Mesenchymal stem cell (in vitro differentiated cells and primary cell): ENCODE results near the gene ATAD1.

Experiments used
- DNase-seq: peaks from one replicate; pipeline ENCODE4 v3.0.0-alpha.2; 2013
- H2AFZ ChIP-seq: one replicate; pipeline ENCODE4 v1.6.1; 2013; ENCODE audit warnings: low read depth, mild to moderate bottlenecking, control low read depth, inconsistent platforms, low read length, moderate library complexity
- H2AK5ac ChIP-seq: 2 replicates; pipeline ENCODE4 v1.6.1; 2013; ENCODE audit warnings: low read length, moderate library complexity, mild to moderate bottlenecking, inconsistent platforms; ENCODE audit not compliant: severe bottlenecking
- H2BK120ac ChIP-seq: one replicate; pipeline ENCODE4 v1.6.1; 2013; ENCODE audit warnings: low read depth, mild to moderate bottlenecking, inconsistent platforms, low read length, moderate library complexity
- H2BK12ac ChIP-seq, 2 experiments: one replicate each; pipeline ENCODE4 v1.6.1; 2013; ENCODE audit warnings: inconsistent platforms in 2 of 2, low read length in 2 of 2, mild to moderate bottlenecking in 2 of 2, moderate library complexity in 2 of 2, control low read depth in 1 of 2
- H2BK15ac ChIP-seq: one replicate; pipeline ENCODE4 v1.6.1; 2013; ENCODE audit warnings: mild to moderate bottlenecking, low read depth, inconsistent platforms; ENCODE audit not compliant: poor library complexity, severe bottlenecking
- H2BK5ac ChIP-seq: 2 replicates; pipeline ENCODE4 v1.6.1; 2013; ENCODE audit warnings: low read depth, mild to moderate bottlenecking, low read length, control low read depth, inconsistent platforms; ENCODE audit not compliant: poor library complexity, severe bottlenecking
- H3K14ac ChIP-seq, 2 experiments: one replicate each; pipeline ENCODE4 v1.6.1; 2013; ENCODE audit warnings: inconsistent platforms in 2 of 2, low read length in 2 of 2, control low read depth in 1 of 2, mild to moderate bottlenecking in 1 of 2, moderate library complexity in 1 of 2
- H3K18ac ChIP-seq, 2 experiments: one replicate each; pipeline ENCODE4 v1.6.1; 2013; ENCODE audit warnings: inconsistent platforms in 2 of 2, low read length in 2 of 2, control low read depth in 1 of 2, low read depth in 1 of 2, mild to moderate bottlenecking in 1 of 2
- H3K23ac ChIP-seq, 2 experiments: one replicate each; pipeline ENCODE4 v1.6.1; 2013; ENCODE audit warnings: inconsistent platforms in 2 of 2, low read length in 2 of 2, mild to moderate bottlenecking in 2 of 2, moderate library complexity in 2 of 2, control low read depth in 1 of 2
- H3K27ac ChIP-seq: 2 replicates; pipeline ENCODE4 v1.5.1; 2013; ENCODE audit warnings: mild to moderate bottlenecking, moderate library complexity, low read length, control low read depth, inconsistent platforms; ENCODE audit not compliant: poor library complexity, severe bottlenecking
- H3K27me3 ChIP-seq, 2 experiments: 2 replicates each; pipeline versions ENCODE4 v1.6.1 to v1.7.0; 2013; ENCODE audit warnings: low read length in 2 of 2, mild to moderate bottlenecking in 2 of 2, moderate library complexity in 2 of 2, control low read depth in 1 of 2, inconsistent platforms in 1 of 2; ENCODE audit not compliant: control insufficient read depth in 1 of 2, insufficient read depth in 1 of 2
- H3K36me3 ChIP-seq, 2 experiments: 2 replicates each; pipeline versions ENCODE4 v1.6.1 to v1.7.0; 2013; ENCODE audit warnings: low read length in 2 of 2, control low read depth in 1 of 2, inconsistent platforms in 1 of 2, low read depth in 1 of 2, mild to moderate bottlenecking in 1 of 2; ENCODE audit not compliant: insufficient read depth in 2 of 2, control insufficient read depth in 1 of 2
- H3K4ac ChIP-seq, 2 experiments: one replicate each; pipeline ENCODE4 v1.6.1; 2013; ENCODE audit warnings: inconsistent platforms in 2 of 2, low read length in 2 of 2, mild to moderate bottlenecking in 2 of 2, moderate library complexity in 2 of 2, control low read depth in 1 of 2, low read depth in 1 of 2
- H3K4me1 ChIP-seq: 2 replicates; pipeline ENCODE4 v1.6.1; 2013; ENCODE audit warnings: low read depth, low read length, control low read depth; ENCODE audit not compliant: control insufficient read depth, insufficient read depth
- H3K4me2 ChIP-seq: 2 replicates; pipeline ENCODE4 v1.6.1; 2013; ENCODE audit warnings: low read length, mild to moderate bottlenecking, inconsistent platforms; ENCODE audit not compliant: poor library complexity, severe bottlenecking
- H3K4me3 ChIP-seq, 2 experiments: 2 replicates each; pipeline versions ENCODE4 v1.5.1 to v1.7.0; 2013; ENCODE audit warnings: low read length in 2 of 2, mild to moderate bottlenecking in 2 of 2, control low read depth in 1 of 2, low read depth in 1 of 2; ENCODE audit not compliant: insufficient read depth in 1 of 2
- H3K79me1 ChIP-seq: replicated peaks from 2 replicates; pipeline ENCODE4 v1.6.1; 2013; ENCODE audit warnings: mild to moderate bottlenecking, control low read depth, low read length, inconsistent platforms; ENCODE audit not compliant: poor library complexity, severe bottlenecking
- H3K9ac ChIP-seq: 2 replicates; pipeline ENCODE4 v1.7.0; 2013; ENCODE audit warnings: mild to moderate bottlenecking, low read length, moderate library complexity
- H3K9me3 ChIP-seq: 2 replicates; pipeline ENCODE4 v1.7.0; 2013; ENCODE audit warnings: mild to moderate bottlenecking, low read length; ENCODE audit not compliant: control insufficient read depth
- H4K8ac ChIP-seq: one replicate; pipeline ENCODE4 v1.6.1; 2013; ENCODE audit warnings: inconsistent platforms, mild to moderate bottlenecking, low read length, moderate library complexity
- H4K91ac ChIP-seq: one replicate; pipeline ENCODE4 v1.6.1; 2013; ENCODE audit warnings: mild to moderate bottlenecking, low read length, inconsistent platforms
- WGBS: methylation state at CpG from one replicate; pipeline ENCODE4 v1.1.7; 2013; ENCODE audit warnings: mixed read lengths; 5-methylcytosine and 5-hydroxymethylcytosine counted together

The ATAD1 gene

GRCh38 chr10:87759551-87759950 is 58.5 kb downstream of the ATAD1 start:
- no peak overlapping the region for H2BK5ac ChIP-seq
- H3K79me1 ChIP-seq = peaks cover 13% of the 10 kb centered on the region
- H2BK120ac ChIP-seq = no peak overlapping the region
- no peak overlapping the region for H3K4me3 ChIP-seq
- H2BK12ac ChIP-seq = no peak overlapping the region
- H3K4me1 ChIP-seq = peaks cover 4% of the 10 kb centered on the region
- no peak for DNase-seq
- H3K4me2 ChIP-seq = no peak overlapping the region
- H3K9me3 ChIP-seq = no peaks in the 10 kb centered on the region
- peaks cover 3 to 53% of the 10 kb centered on the region in 2 experiments for H3K36me3 ChIP-seq
- H2AFZ ChIP-seq = no peak overlapping the region
- H4K8ac ChIP-seq = no peak overlapping the region
- no peak overlapping the region for H3K4ac ChIP-seq
- H2AK5ac ChIP-seq = no peak overlapping the region
- no peaks in the 10 kb centered on the region for H3K27me3 ChIP-seq
- no peak overlapping the region for H3K23ac ChIP-seq
- H3K18ac ChIP-seq = no peak overlapping the region
- H3K9ac ChIP-seq = no peak overlapping the region
- H4K91ac ChIP-seq = no peak overlapping the region
- H3K27ac ChIP-seq = no peak overlapping the region
- no peak overlapping the region for H2BK15ac ChIP-seq
- no peak overlapping the region for H3K14ac ChIP-seq

- H3K36me3 ChIP-seq = peaks cover 3 to 61% of the 10 kb centered on the region in 2 experiments
- no peak overlapping the region for H3K14ac ChIP-seq
- peaks cover 4% of the 10 kb centered on the region for H3K4me1 ChIP-seq
- no peak overlapping the region for H2AK5ac ChIP-seq
- no peak overlapping the region for H2BK15ac ChIP-seq
- no peaks in the 10 kb centered on the region for H3K27me3 ChIP-seq
- H2BK5ac ChIP-seq = no peak overlapping the region
- no peak overlapping the region for H3K9ac ChIP-seq
- no peak overlapping the region for H3K4me2 ChIP-seq
- WGBS = no CpG with 5 or more reads among the region's 1 CpG
- no peak overlapping the region for H3K18ac ChIP-seq
- no peak overlapping the region for H3K23ac ChIP-seq
- H3K4me3 ChIP-seq = no peak overlapping the region
- no peaks in the 10 kb centered on the region for H3K9me3 ChIP-seq
- H2BK120ac ChIP-seq = no peak overlapping the region
- peaks cover 9% of the 10 kb centered on the region for H3K79me1 ChIP-seq
- H3K27ac ChIP-seq = no peak overlapping the region
- H4K8ac ChIP-seq = no peak overlapping the region
- no peak overlapping the region for H4K91ac ChIP-seq
- no peak overlapping the region for H2BK12ac ChIP-seq
- DNase-seq = no peak
- no peak overlapping the region for H2AFZ ChIP-seq
- no peak overlapping the region for H3K4ac ChIP-seq
Measured at GRCh38 chr10:87757685-87758084, 60.3 kb downstream of the ATAD1 start.

- H2BK15ac ChIP-seq = no peak overlapping the region
- H3K9ac ChIP-seq = no peak overlapping the region
- WGBS = 92% methylated on average over 7 of the region's 8 CpGs
- no peaks in the 10 kb centered on the region for H3K4me1 ChIP-seq
- no peak overlapping the region for H3K18ac ChIP-seq
- peaks cover 0 to 53% of the 10 kb centered on the region in 2 experiments for H3K36me3 ChIP-seq
- H2BK5ac ChIP-seq = no peak overlapping the region
- H3K14ac ChIP-seq = no peak overlapping the region
- DNase-seq = no peak
- H3K23ac ChIP-seq = no peak overlapping the region
- H3K4me3 ChIP-seq = no peak overlapping the region
- H3K4ac ChIP-seq = no peak overlapping the region
- H4K91ac ChIP-seq = no peak overlapping the region
- H3K9me3 ChIP-seq = no peaks in the 10 kb centered on the region
- H2AK5ac ChIP-seq = no peak overlapping the region
- no peak overlapping the region for H2AFZ ChIP-seq
- H2BK12ac ChIP-seq = no peak overlapping the region
- H3K79me1 ChIP-seq = peaks cover 4% of the 10 kb centered on the region
- no peak overlapping the region for H3K4me2 ChIP-seq
- H3K27ac ChIP-seq = no peak overlapping the region
- H2BK120ac ChIP-seq = no peak overlapping the region
- H4K8ac ChIP-seq = no peak overlapping the region
- H3K27me3 ChIP-seq = no peaks in the 10 kb centered on the region
Measured at GRCh38 chr10:87753995-87754866, 63.8 kb downstream of the ATAD1 start.

- no peak overlapping the region for H2BK12ac ChIP-seq
- H2BK120ac ChIP-seq = no peak overlapping the region
- H4K91ac ChIP-seq = no peak overlapping the region
- H3K4me3 ChIP-seq = no peak overlapping the region
- H3K4me1 ChIP-seq = no peaks in the 10 kb centered on the region
- no peak overlapping the region for H2AK5ac ChIP-seq
- H2BK15ac ChIP-seq = no peak overlapping the region
- H2BK5ac ChIP-seq = no peak overlapping the region
- no peaks in the 10 kb centered on the region for H3K9me3 ChIP-seq
- H3K27me3 ChIP-seq = no peaks in the 10 kb centered on the region
- DNase-seq = peak; percentile 45
- no peak overlapping the region for H3K9ac ChIP-seq
- no peak overlapping the region for H3K27ac ChIP-seq
- peaks cover 0 to 48% of the 10 kb centered on the region in 2 experiments for H3K36me3 ChIP-seq
- H3K14ac ChIP-seq = no peak overlapping the region
- no peak overlapping the region for H3K4me2 ChIP-seq
- H3K18ac ChIP-seq = no peak overlapping the region
- no CpG with 5 or more reads among the region's 2 CpGs for WGBS
- no peak overlapping the region for H2AFZ ChIP-seq
- no peak overlapping the region for H3K23ac ChIP-seq
- peaks cover 2% of the 10 kb centered on the region for H3K79me1 ChIP-seq
- no peak overlapping the region for H3K4ac ChIP-seq
- H4K8ac ChIP-seq = no peak overlapping the region
Measured at GRCh38 chr10:87752566-87752965, 65.5 kb downstream of the ATAD1 start.
